ENCODE data around the gene KISS1R. TPM values are rescaled to one million over a fixed set of nuclear protein-coding genes. Genes with fewer than 3 reads are reported as not detected.
A peak's percentile ranks its signal among the peaks of the same experiment; 100 is the strongest.

Gene KISS1R
- total RNA-seq, 5 donors from 2014 or later (not counting 1 experiment from before 2014, with no cell fraction given): 1.5 to 4.9 (median 2.8) TPM

GRCh38 chr19:885536-886224 is 31.5 kb upstream of the KISS1R start:
- Mint-ChIP-seq H3K4me3 (no peak overlapping the region), H3K9me3 (no peaks in the 10 kb centered on the region), H3K36me3 (peaks cover 5% of the 10 kb centered on the region), H3K27ac (no peak overlapping the region), H3K27me3 (no peaks in the 10 kb centered on the region), H3K4me1 (peaks cover 0 to 27% (median 5%) of the 10 kb centered on the region in 3 donors)
- no peaks in the 10 kb centered on the region for H3K9me3 ChIP-seq
- no peak overlapping the region for H3K4me3 ChIP-seq (ENCODE audit: control insufficient read depth in 1 of 2, extremely low read depth in 1 of 2, low read length in 1 of 2)
- ChIA-PET POLR2A (no interaction called here), CTCF (no interaction called here)
- H3K27ac ChIP-seq (ENCODE audit: low read length): no peak overlapping the region
- 94% methylated on average over 32 of the region's 64 CpGs for WGBS (ENCODE audit: insufficient coverage)
- ATAC-seq (replicated peaks in 1 of 4) (no peak), DNase-seq (no peak)
- peaks cover 0 to 50% of the 10 kb centered on the region in 2 experiments for H3K4me1 ChIP-seq (ENCODE audit: control insufficient read depth in 1 of 2, extremely low read depth in 1 of 2, insufficient read depth in 2 of 2, low read length in 2 of 2)
- H3K27me3 ChIP-seq (replicated peaks in 1 of 2; ENCODE audit: control insufficient read depth in 2 of 2, extremely low read depth in 1 of 2, insufficient read depth in 2 of 2, low read length in 1 of 2): no peaks in the 10 kb centered on the region
- peaks cover 39 to 83% of the 10 kb centered on the region in 2 donors for H3K36me3 ChIP-seq (ENCODE audit: control insufficient read depth in 2 of 2, extremely low read depth in 1 of 2, insufficient read depth in 1 of 2, low read length in 1 of 2)

GRCh38 chr19:887072-887471 is 30.1 kb upstream of the KISS1R start:
- peaks cover 32 to 71% of the 10 kb centered on the region in 2 donors for H3K36me3 ChIP-seq (ENCODE audit: control insufficient read depth in 2 of 2, extremely low read depth in 1 of 2, insufficient read depth in 1 of 2, low read length in 1 of 2)
- Mint-ChIP-seq H3K4me1 (peaks cover 0 to 32% (median 10%) of the 10 kb centered on the region in 3 donors), H3K9me3 (no peaks in the 10 kb centered on the region), H3K27ac (peak overlapping the region; percentile 39 to 95), H3K4me3 (no peak overlapping the region), H3K36me3 (peaks cover 5% of the 10 kb centered on the region), H3K27me3 (no peaks in the 10 kb centered on the region)
- no peaks in the 10 kb centered on the region for H3K27me3 ChIP-seq (replicated peaks in 1 of 2; ENCODE audit: control insufficient read depth in 2 of 2, extremely low read depth in 1 of 2, insufficient read depth in 2 of 2, low read length in 1 of 2)
- H3K27ac ChIP-seq (ENCODE audit: low read length): no peak overlapping the region
- CTCF ChIA-PET: interaction anchor here in 1 of 2 donors (0.6 kb wide), 1 partner anchor 8 kb away, joined by 6 read pairs; no protein-coding TSS in a partner anchor
- WGBS (ENCODE audit: insufficient coverage): 93% methylated on average over 3 of the region's 16 CpGs
- no peaks in the 10 kb centered on the region for H3K9me3 ChIP-seq
- DNase-seq (no peak), ATAC-seq (replicated peaks in 1 of 4) (no peak)
- H3K4me1 ChIP-seq (ENCODE audit: control insufficient read depth in 1 of 2, extremely low read depth in 1 of 2, insufficient read depth in 2 of 2, low read length in 2 of 2): peaks cover 0 to 63% of the 10 kb centered on the region in 2 experiments
- H3K4me3 ChIP-seq (ENCODE audit: control insufficient read depth in 1 of 2, extremely low read depth in 1 of 2, low read length in 1 of 2): no peak overlapping the region
- POLR2A ChIA-PET: no interaction called here

GRCh38 chr19:887599-887998 is 29.5 kb upstream of the KISS1R start:
- DNase-seq (no peak), ATAC-seq (replicated peaks in 1 of 4) (no peak)
- no peaks in the 10 kb centered on the region for H3K27me3 Mint-ChIP-seq
- POLR2A ChIA-PET: no interaction called here
- no peak overlapping the region for H3K4me3 ChIP-seq (ENCODE audit: control insufficient read depth in 1 of 2, extremely low read depth in 1 of 2, low read length in 1 of 2)
- H3K27ac Mint-ChIP-seq: peak overlapping the region; percentile 39 to 95
- peaks cover 32 to 65% of the 10 kb centered on the region in 2 donors for H3K36me3 ChIP-seq (ENCODE audit: control insufficient read depth in 2 of 2, extremely low read depth in 1 of 2, insufficient read depth in 1 of 2, low read length in 1 of 2)
- H3K9me3 Mint-ChIP-seq: no peaks in the 10 kb centered on the region
- peaks cover 0 to 34% (median 10%) of the 10 kb centered on the region in 3 donors for H3K4me1 Mint-ChIP-seq
- peaks cover 0 to 68% of the 10 kb centered on the region in 2 experiments for H3K4me1 ChIP-seq (ENCODE audit: control insufficient read depth in 1 of 2, extremely low read depth in 1 of 2, insufficient read depth in 2 of 2, low read length in 2 of 2)
- WGBS (ENCODE audit: insufficient coverage): 98% methylated on average over 4 of the region's 10 CpGs
- no peak overlapping the region for H3K27ac ChIP-seq (ENCODE audit: low read length)
- no peaks in the 10 kb centered on the region for H3K27me3 ChIP-seq (replicated peaks in 1 of 2; ENCODE audit: control insufficient read depth in 2 of 2, extremely low read depth in 1 of 2, insufficient read depth in 2 of 2, low read length in 1 of 2)
- H3K9me3 ChIP-seq: no peaks in the 10 kb centered on the region
- CTCF ChIA-PET: no interaction called here
- H3K36me3 Mint-ChIP-seq: peaks cover 5% of the 10 kb centered on the region
- peak overlapping the region in 2 of 3 donors; percentile 39 to 54 for H3K4me3 Mint-ChIP-seq

- H3K36me3 Mint-ChIP-seq: peaks cover 6% of the 10 kb centered on the region
- peak overlapping the region; percentile 54 to 75 (median 65) for H3K4me3 Mint-ChIP-seq
- Histone ChIP-seq H3K36me3 (ENCODE audit: control insufficient read depth in 2 of 2, extremely low read depth in 1 of 2, insufficient read depth in 1 of 2, low read length in 1 of 2) (peaks cover 31 to 55% of the 10 kb centered on the region in 2 donors), H3K4me3 (ENCODE audit: control insufficient read depth in 1 of 2, extremely low read depth in 1 of 2, low read length in 1 of 2) (no peak overlapping the region), H3K9me3 (no peaks in the 10 kb centered on the region), H3K27me3 (replicated peaks in 1 of 2; ENCODE audit: control insufficient read depth in 2 of 2, extremely low read depth in 1 of 2, insufficient read depth in 2 of 2, low read length in 1 of 2) (no peaks in the 10 kb centered on the region), H3K4me1 (ENCODE audit: control insufficient read depth in 1 of 2, extremely low read depth in 1 of 2, insufficient read depth in 2 of 2, low read length in 2 of 2) (peaks cover 0 to 73% of the 10 kb centered on the region in 2 experiments), H3K27ac (ENCODE audit: low read length) (no peak overlapping the region)
- H3K4me1 Mint-ChIP-seq: peaks cover 9 to 43% (median 17%) of the 10 kb centered on the region in 3 donors
- ChIA-PET POLR2A (no interaction called here), CTCF (no interaction called here)
- H3K27ac Mint-ChIP-seq: peak overlapping the region; percentile 78 to 95
- no peaks in the 10 kb centered on the region for H3K9me3 Mint-ChIP-seq
- ATAC-seq (replicated peaks in 1 of 4) (peak; percentile 21 to 71 (median 56)), DNase-seq (peak in 18 of 35 experiments; percentile 28 to 74 (median 48))
- 92% methylated on average over 26 of the region's 30 CpGs for WGBS (ENCODE audit: insufficient coverage)
- peaks cover 0 to 4% of the 10 kb centered on the region in 2 donors for H3K27me3 Mint-ChIP-seq
Measured at GRCh38 chr19:888581-889385, 28.4 kb upstream of the KISS1R start.

GRCh38 chr19:889662-890295 is 27.4 kb upstream of the KISS1R start:
- CTCF ChIA-PET: no interaction called here
- peak overlapping the region; percentile 9 to 76 (median 34) for H3K4me3 Mint-ChIP-seq
- H3K27ac Mint-ChIP-seq: peak overlapping the region; percentile 15 to 28
- no peak for ATAC-seq (replicated peaks in 1 of 4)
- WGBS (ENCODE audit: insufficient coverage): 98% methylated on average over 26 of the region's 26 CpGs
- peaks cover 0 to 4% of the 10 kb centered on the region in 2 donors for H3K27me3 Mint-ChIP-seq
- H3K9me3 ChIP-seq: no peaks in the 10 kb centered on the region
- peaks cover 14 to 48% (median 19%) of the 10 kb centered on the region in 3 donors for H3K4me1 Mint-ChIP-seq
- H3K27me3 ChIP-seq (replicated peaks in 1 of 2; ENCODE audit: control insufficient read depth in 2 of 2, extremely low read depth in 1 of 2, insufficient read depth in 2 of 2, low read length in 1 of 2): no peaks in the 10 kb centered on the region
- peaks cover 6% of the 10 kb centered on the region for H3K36me3 Mint-ChIP-seq
- no peaks in the 10 kb centered on the region for H3K9me3 Mint-ChIP-seq
- DNase-seq: no peak
- peaks cover 0 to 73% of the 10 kb centered on the region in 2 experiments for H3K4me1 ChIP-seq (ENCODE audit: control insufficient read depth in 1 of 2, extremely low read depth in 1 of 2, insufficient read depth in 2 of 2, low read length in 2 of 2)
- no peak overlapping the region for H3K4me3 ChIP-seq (ENCODE audit: control insufficient read depth in 1 of 2, extremely low read depth in 1 of 2, low read length in 1 of 2)
- H3K36me3 ChIP-seq (ENCODE audit: control insufficient read depth in 2 of 2, extremely low read depth in 1 of 2, insufficient read depth in 1 of 2, low read length in 1 of 2): peaks cover 27 to 45% of the 10 kb centered on the region in 2 donors
- POLR2A ChIA-PET: no interaction called here
- no peak overlapping the region for H3K27ac ChIP-seq (ENCODE audit: low read length)

- no peaks in the 10 kb centered on the region for H3K9me3 Mint-ChIP-seq
- peak overlapping the region; percentile 46 to 69 for H3K27ac Mint-ChIP-seq
- ChIA-PET POLR2A (interaction anchor here in 1 of 2 donors (0.6 kb wide), 1 partner anchor 152 kb away, joined by 7 read pairs; no protein-coding TSS in a partner anchor), CTCF (interaction anchor here in 1 of 2 donors (0.6 kb wide), 1 partner anchor 12 kb away, joined by 4 read pairs; no protein-coding TSS in a partner anchor)
- no peak overlapping the region for H3K27ac ChIP-seq (ENCODE audit: low read length)
- no peak for ATAC-seq (replicated peaks in 1 of 4)
- peaks cover 0 to 4% of the 10 kb centered on the region in 2 donors for H3K27me3 Mint-ChIP-seq
- no peak overlapping the region for H3K4me3 ChIP-seq (ENCODE audit: control insufficient read depth in 1 of 2, extremely low read depth in 1 of 2, low read length in 1 of 2)
- 98% methylated on average over 6 of the region's 18 CpGs for WGBS (ENCODE audit: insufficient coverage)
- H3K4me1 ChIP-seq (ENCODE audit: control insufficient read depth in 1 of 2, extremely low read depth in 1 of 2, insufficient read depth in 2 of 2, low read length in 2 of 2): peaks cover 0 to 68% of the 10 kb centered on the region in 2 experiments
- H3K27me3 ChIP-seq (replicated peaks in 1 of 2; ENCODE audit: control insufficient read depth in 2 of 2, extremely low read depth in 1 of 2, insufficient read depth in 2 of 2, low read length in 1 of 2): no peaks in the 10 kb centered on the region
- H3K36me3 ChIP-seq (ENCODE audit: control insufficient read depth in 2 of 2, extremely low read depth in 1 of 2, insufficient read depth in 1 of 2, low read length in 1 of 2): peaks cover 16 to 36% of the 10 kb centered on the region in 2 donors
- peaks cover 14 to 48% (median 21%) of the 10 kb centered on the region in 3 donors for H3K4me1 Mint-ChIP-seq
- no peaks in the 10 kb centered on the region for H3K9me3 ChIP-seq
- DNase-seq: no peak
- peak overlapping the region; percentile 65 to 76 (median 70) for H3K4me3 Mint-ChIP-seq
- H3K36me3 Mint-ChIP-seq: peaks cover 6% of the 10 kb centered on the region
Measured at GRCh38 chr19:890831-891230, 26.3 kb upstream of the KISS1R start.

All from T-cell (primary cell).